ENCODE data around the gene C10orf95. TPM values are rescaled to one million over a fixed set of nuclear protein-coding genes. Genes with fewer than 3 reads are reported as not detected.

The C10orf95 gene
- total RNA-seq, 1 donor from 2014 or later: 2.9 TPM

DNA sequence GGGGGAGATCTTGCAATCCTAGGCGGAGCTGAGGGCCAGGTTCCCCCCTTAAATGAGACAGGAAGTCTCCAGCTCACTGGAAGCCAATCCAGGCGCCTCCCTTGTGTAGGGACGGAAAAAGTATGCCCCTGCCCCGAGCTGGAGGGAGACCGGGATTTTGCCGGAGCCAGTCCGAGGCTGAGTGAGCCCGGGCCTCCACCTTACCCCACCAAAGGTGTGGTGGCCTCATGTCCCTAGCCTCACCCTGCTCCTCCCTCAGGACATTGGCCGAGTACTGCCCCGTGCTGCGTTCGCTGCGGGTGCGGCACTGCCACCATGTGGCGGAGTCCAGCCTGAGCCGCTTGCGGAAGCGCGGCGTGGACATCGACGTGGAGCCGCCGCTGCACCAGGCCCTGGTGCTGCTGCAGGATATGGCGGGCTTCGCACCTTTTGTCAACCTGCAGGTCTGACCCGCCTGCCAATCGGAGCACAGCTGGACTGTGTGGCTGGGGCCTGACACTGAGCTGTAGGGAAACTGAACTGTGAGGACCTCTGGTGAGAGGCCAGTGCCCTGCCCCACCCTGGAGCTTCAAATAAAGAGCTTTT lies 28.7 kb downstream of the C10orf95 start:
- peaks cover 2% of the 10 kb centered on the region for H3K27me3 ChIP-seq (ENCODE audit: control insufficient read depth, insufficient read depth, low read length)
- DNase-seq (ENCODE audit: low read depth) (peak; percentile 61), FAIRE-seq (no peak)
- peak overlapping the region; percentile 89 for H3K4me3 ChIP-seq (ENCODE audit: low read depth, low read length)
- TF ChIP-seq, protein P1, sequence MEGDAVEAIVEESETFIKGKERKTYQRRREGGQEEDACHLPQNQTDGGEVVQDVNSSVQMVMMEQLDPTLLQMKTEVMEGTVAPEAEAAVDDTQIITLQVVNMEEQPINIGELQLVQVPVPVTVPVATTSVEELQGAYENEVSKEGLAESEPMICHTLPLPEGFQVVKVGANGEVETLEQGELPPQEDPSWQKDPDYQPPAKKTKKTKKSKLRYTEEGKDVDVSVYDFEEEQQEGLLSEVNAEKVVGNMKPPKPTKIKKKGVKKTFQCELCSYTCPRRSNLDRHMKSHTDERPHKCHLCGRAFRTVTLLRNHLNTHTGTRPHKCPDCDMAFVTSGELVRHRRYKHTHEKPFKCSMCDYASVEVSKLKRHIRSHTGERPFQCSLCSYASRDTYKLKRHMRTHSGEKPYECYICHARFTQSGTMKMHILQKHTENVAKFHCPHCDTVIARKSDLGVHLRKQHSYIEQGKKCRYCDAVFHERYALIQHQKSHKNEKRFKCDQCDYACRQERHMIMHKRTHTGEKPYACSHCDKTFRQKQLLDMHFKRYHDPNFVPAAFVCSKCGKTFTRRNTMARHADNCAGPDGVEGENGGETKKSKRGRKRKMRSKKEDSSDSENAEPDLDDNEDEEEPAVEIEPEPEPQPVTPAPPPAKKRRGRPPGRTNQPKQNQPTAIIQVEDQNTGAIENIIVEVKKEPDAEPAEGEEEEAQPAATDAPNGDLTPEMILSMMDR (IDR thresholded peaks at IDR 0.05; ENCODE audit: insufficient read depth, low read length, severe bottlenecking): peak; percentile 90
- peaks cover 9% of the 10 kb centered on the region for H3K36me3 ChIP-seq (ENCODE audit: control insufficient read depth, insufficient read depth, low read length)

DNA sequence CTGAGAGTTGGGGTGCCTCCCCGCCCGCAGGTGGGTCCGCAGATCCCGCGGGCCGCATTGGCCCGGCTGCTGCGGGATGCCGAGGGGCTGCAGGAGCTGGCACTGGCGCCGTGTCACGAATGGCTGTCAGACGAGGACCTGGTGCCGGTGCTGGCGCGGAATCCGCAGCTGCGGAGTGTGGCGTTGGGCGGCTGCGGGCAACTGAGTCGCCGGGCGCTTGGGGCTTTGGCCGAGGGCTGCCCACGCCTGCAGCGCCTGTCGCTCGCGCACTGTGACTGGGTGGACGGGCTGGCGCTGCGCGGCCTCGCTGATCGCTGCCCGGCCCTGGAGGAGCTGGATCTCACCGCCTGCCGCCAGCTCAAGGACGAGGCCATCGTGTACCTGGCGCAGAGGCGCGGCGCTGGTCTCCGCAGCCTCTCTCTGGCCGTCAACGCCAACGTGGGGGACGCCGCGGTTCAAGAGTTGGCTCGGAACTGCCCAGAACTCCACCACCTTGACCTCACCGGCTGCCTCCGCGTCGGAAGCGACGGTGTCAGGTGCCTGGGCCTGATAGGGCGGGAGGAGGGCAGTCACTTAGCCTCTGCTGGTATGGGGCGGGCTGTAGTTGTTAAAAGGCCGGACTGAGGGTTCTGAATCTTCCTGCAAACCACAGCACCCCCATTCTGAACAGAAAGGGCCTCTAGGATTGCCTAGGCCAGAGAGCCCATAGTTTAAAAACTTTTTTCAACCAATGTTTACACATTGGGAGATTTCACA lies 29.4 kb downstream of the C10orf95 start:
- DNase-seq (ENCODE audit: low read depth) (peak; percentile 23), FAIRE-seq (no peak)
- TF ChIP-seq, protein P1 (IDR thresholded peaks at IDR 0.05; ENCODE audit: insufficient read depth, low read length, severe bottlenecking): no peak
- Histone ChIP-seq H3K27me3 (ENCODE audit: control insufficient read depth, insufficient read depth, low read length) (peaks cover 2% of the 10 kb centered on the region), H3K36me3 (ENCODE audit: control insufficient read depth, insufficient read depth, low read length) (peaks cover 9% of the 10 kb centered on the region), H3K4me3 (ENCODE audit: low read depth, low read length) (peak overlapping the region; percentile 89)

DNA sequence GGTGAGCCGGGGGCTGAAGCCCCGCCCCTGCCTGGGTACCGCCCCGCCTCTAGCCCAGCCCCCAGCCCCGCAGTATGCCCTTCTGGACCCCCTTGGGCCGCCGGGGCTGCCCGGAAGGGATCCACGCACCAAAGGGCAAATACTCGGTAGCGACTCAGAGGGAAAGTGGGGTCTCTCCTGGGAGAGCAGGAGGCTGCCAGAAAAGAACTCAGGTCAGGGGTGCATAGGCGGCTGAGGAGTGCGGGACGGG lies 29.9 kb downstream of the C10orf95 start:
- FAIRE-seq (no peak), DNase-seq (ENCODE audit: low read depth) (no peak)
- Histone ChIP-seq H3K36me3 (ENCODE audit: control insufficient read depth, insufficient read depth, low read length) (peaks cover 9% of the 10 kb centered on the region), H3K4me3 (ENCODE audit: low read depth, low read length) (peak overlapping the region; percentile 89), H3K27me3 (ENCODE audit: control insufficient read depth, insufficient read depth, low read length) (peaks cover 2% of the 10 kb centered on the region)
- TF ChIP-seq, protein P1 (IDR thresholded peaks at IDR 0.05; ENCODE audit: insufficient read depth, low read length, severe bottlenecking): no peak

DNA sequence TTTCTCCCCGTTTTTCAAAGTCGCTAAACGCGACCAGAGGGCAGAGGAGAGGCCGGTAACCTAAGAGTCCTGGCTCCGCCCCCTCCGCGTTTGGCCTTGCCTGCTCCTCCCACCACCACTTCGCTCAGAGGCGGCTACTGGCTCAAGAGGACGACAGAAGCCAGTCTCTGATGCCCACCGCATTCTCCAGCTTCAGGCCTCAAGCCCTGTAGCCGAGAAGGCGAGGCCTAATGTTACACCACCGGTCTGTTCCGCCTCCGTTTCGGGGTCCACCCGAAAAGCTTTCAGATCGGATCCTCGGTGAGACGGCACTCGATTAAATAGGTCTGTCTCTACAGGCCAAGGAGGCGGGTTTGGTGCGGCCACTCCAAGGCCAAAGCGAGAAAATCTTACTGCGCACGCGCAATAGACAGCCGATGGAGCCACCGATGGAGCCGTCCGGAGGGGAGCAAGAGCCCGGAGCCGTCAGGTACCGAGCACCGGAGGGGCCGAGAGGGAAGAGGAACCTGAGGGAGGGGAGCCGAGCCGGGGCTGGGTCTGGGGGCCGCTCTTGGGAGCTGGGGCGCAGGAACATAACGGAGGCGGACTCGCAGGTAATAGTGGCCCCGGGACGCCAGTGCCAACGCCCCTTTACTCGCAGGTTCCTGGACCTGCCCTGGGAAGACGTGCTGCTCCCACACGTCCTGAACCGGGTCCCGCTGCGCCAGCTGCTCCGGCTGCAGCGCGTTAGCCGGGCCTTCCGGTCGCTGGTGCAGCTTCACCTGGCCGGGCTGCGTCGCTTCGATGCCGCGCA lies 30.4 kb downstream of the C10orf95 start, which contains the start of gene FBXL15:
TSS of gene FBXL15 (plus strand) at position 123 of the 793 bp plus-strand sequence. CDS start at position 417, 294 bp downstream.
- DNase-seq (ENCODE audit: low read depth) (peak; percentile 87), FAIRE-seq (no peak)
- peak within 1 kb of the TSS; percentile 89 for H3K4me3 ChIP-seq (ENCODE audit: low read depth, low read length)
- TF ChIP-seq, protein P1 (IDR thresholded peaks at IDR 0.05; ENCODE audit: insufficient read depth, low read length, severe bottlenecking): no peak
- peaks cover 9% of the 10 kb centered on the region for H3K36me3 ChIP-seq (ENCODE audit: control insufficient read depth, insufficient read depth, low read length)
- peaks cover 2% of the 10 kb centered on the region for H3K27me3 ChIP-seq (ENCODE audit: control insufficient read depth, insufficient read depth, low read length)

DNA sequence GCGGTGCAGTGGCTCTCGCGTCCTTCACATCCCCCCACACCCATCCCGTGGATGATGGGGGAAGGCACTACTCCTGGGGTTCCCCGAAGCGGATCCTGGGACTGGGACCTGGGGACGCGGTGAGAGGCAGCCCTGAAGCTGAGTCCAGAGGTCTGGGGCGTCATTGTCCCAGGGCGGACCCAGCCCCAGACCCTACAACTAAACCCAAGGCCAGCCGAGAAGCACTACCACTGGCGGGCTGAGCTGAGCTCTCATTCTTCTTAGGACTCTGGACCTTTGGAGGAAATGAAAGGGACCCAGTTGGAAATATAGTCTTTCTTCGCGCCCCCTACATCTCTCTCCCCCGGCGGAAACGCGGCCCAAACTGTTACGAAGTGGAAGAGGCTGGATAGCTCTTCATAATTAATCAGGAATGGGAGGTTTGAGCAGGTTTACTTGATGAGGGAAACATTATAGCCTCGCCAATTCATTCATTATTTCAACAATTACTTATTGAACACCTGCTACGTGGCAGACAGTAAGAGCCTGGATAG lies 31.1 kb downstream of the C10orf95 start:
- DNase-seq (ENCODE audit: low read depth) (no peak), FAIRE-seq (no peak)
- peak overlapping the region; percentile 89 for H3K4me3 ChIP-seq (ENCODE audit: low read depth, low read length)
- peaks cover 2% of the 10 kb centered on the region for H3K27me3 ChIP-seq (ENCODE audit: control insufficient read depth, insufficient read depth, low read length)
- peaks cover 9% of the 10 kb centered on the region for H3K36me3 ChIP-seq (ENCODE audit: control insufficient read depth, insufficient read depth, low read length)
- TF ChIP-seq, protein P1 (IDR thresholded peaks at IDR 0.05; ENCODE audit: insufficient read depth, low read length, severe bottlenecking): no peak
